Small intestine (tissue), 7 donors: ENCODE results near the gene TRIM45. TPM values are rescaled to one million over a fixed set of nuclear protein-coding genes. Genes with fewer than 3 reads are reported as not detected.

Source experiments
- DNase-seq, 2 donors: peaks; one replicate each; pipeline versions ENCODE4 v3.0.0 to v3.0.0-alpha.2; 2013
- FAIRE-seq: peaks from 2 replicates; lab custom pipeline; 2012; peaks lifted over from hg19 to GRCh38; lab: Jason Lieb, UNC
- H3K27ac ChIP-seq, 3 donors: one replicate each; pipeline ENCODE4 v1.5.1; 2013; ENCODE audit warnings: low read length in 2 of 3, mild to moderate bottlenecking in 2 of 3, control low read depth in 1 of 3, inconsistent platforms in 1 of 3, low read depth in 1 of 3, moderate library complexity in 1 of 3
- H3K27me3 ChIP-seq, 3 donors: one replicate each; pipeline ENCODE4 v1.6.1; 2013; ENCODE audit warnings: low read length in 3 of 3, inconsistent platforms in 1 of 3; ENCODE audit not compliant: control insufficient read depth in 3 of 3, insufficient read depth in 3 of 3
- H3K36me3 ChIP-seq, 3 donors: one replicate each; pipeline ENCODE4 v1.6.1; 2013; ENCODE audit warnings: low read length in 3 of 3, inconsistent platforms in 1 of 3, low read depth in 1 of 3, mild to moderate bottlenecking in 1 of 3, moderate library complexity in 1 of 3; ENCODE audit not compliant: control insufficient read depth in 3 of 3, insufficient read depth in 2 of 3
- H3K4me1 ChIP-seq, 3 donors: one replicate each; pipeline ENCODE4 v1.6.1; 2013; ENCODE audit warnings: low read length in 2 of 3, inconsistent platforms in 1 of 3, low read depth in 1 of 3, mild to moderate bottlenecking in 1 of 3, moderate library complexity in 1 of 3; ENCODE audit not compliant: control insufficient read depth in 3 of 3, insufficient read depth in 2 of 3
- H3K4me3 ChIP-seq, 3 donors: one replicate each; pipeline ENCODE4 v1.5.1; 2013; ENCODE audit warnings: low read length in 3 of 3, control low read depth in 1 of 3, inconsistent platforms in 1 of 3, low read depth in 1 of 3, mild to moderate bottlenecking in 1 of 3, moderate library complexity in 1 of 3
- H3K9me3 ChIP-seq, 2 donors: one replicate each; pipeline ENCODE4 v1.6.1; 2013; ENCODE audit warnings: low read depth in 1 of 2, low read length in 1 of 2; ENCODE audit not compliant: control insufficient read depth in 2 of 2, insufficient read depth in 1 of 2
- WGBS, 3 donors: extraction: QIAGEN DNeasy Blood & Tissue Kit; methylation state at CpG; one replicate each; pipeline ENCODE4 v1.1.7; 2013; 5-methylcytosine and 5-hydroxymethylcytosine counted together
- polyA plus RNA-seq, 4 donors: library from polyadenylated mRNA; stranded (reverse) in 3 of 4; unstranded in 1 of 4; fragments of 200-250 nt in 3 of 4; fragments of 120-200 nt in 1 of 4; gene quantifications; one replicate each; pipeline versions ENCODE4 v1.2.1 to v1.2.3, GENCODE V29; 2013
- donor health status: healthy with polysubstance abuse.
- donor health status: control.
- donor health status: control.
- donor health status: Bipolar disorder and iron deficiency.
- donor health status: healthy.

TRIM45 gene
- polyA plus RNA-seq, 4 donors: 1.9 to 7.2 (median 4.0) TPM

GRCh38 chr1:117069220-117069844 lies 52.2 kb downstream of the TRIM45 start:
- peaks cover 0 to 10% (median 0%) of the 10 kb centered on the region in 3 donors for H3K36me3 ChIP-seq
- H3K27ac ChIP-seq: no peak overlapping the region
- no peak overlapping the region for H3K4me3 ChIP-seq
- FAIRE-seq (no peak), DNase-seq (no peak)
- 88 to 91% (median 91%) methylated on average over 4 of the region's 4 CpGs for WGBS, 3 donors
- no peaks in the 10 kb centered on the region for H3K4me1 ChIP-seq
- H3K9me3 ChIP-seq: no peaks in the 10 kb centered on the region
- H3K27me3 ChIP-seq: no peaks in the 10 kb centered on the region

- H3K9me3 ChIP-seq: no peaks in the 10 kb centered on the region
- DNase-seq (no peak), FAIRE-seq (no peak)
- no peak overlapping the region for H3K4me3 ChIP-seq
- peaks cover 0 to 10% (median 0%) of the 10 kb centered on the region in 3 donors for H3K36me3 ChIP-seq
- H3K4me1 ChIP-seq: no peaks in the 10 kb centered on the region
- no peaks in the 10 kb centered on the region for H3K27me3 ChIP-seq
- H3K27ac ChIP-seq: no peak overlapping the region
- WGBS, 3 donors: 94 to 97% (median 94%) methylated on average over 5 of the region's 5 CpGs
Observed at GRCh38 chr1:117068580-117068979, 53.0 kb downstream of the TRIM45 start.

- 63 to 66% (median 64%) methylated on average over 6 of the region's 6 CpGs for WGBS, 3 donors
- H3K9me3 ChIP-seq: no peaks in the 10 kb centered on the region
- no peak overlapping the region for H3K4me3 ChIP-seq
- no peak overlapping the region for H3K27ac ChIP-seq
- DNase-seq: peak; percentile 56 to 59
- FAIRE-seq: no peak
- H3K4me1 ChIP-seq: no peaks in the 10 kb centered on the region
- H3K36me3 ChIP-seq: peaks cover 0 to 10% (median 0%) of the 10 kb centered on the region in 3 donors
- H3K27me3 ChIP-seq: no peaks in the 10 kb centered on the region
Observed at GRCh38 chr1:117067533-117068370, 53.8 kb downstream of the TRIM45 start.

GRCh38 chr1:117066367-117066766 lies 55.2 kb downstream of the TRIM45 start:
- no peaks in the 10 kb centered on the region for H3K9me3 ChIP-seq
- no peaks in the 10 kb centered on the region for H3K27me3 ChIP-seq
- H3K4me1 ChIP-seq: no peaks in the 10 kb centered on the region
- DNase-seq (no peak), FAIRE-seq (no peak)
- no peak overlapping the region for H3K27ac ChIP-seq
- no peak overlapping the region for H3K4me3 ChIP-seq
- peaks cover 0 to 10% (median 0%) of the 10 kb centered on the region in 3 donors for H3K36me3 ChIP-seq
- WGBS, 3 donors: 59 to 69% (median 66%) methylated on average over 6 of the region's 6 CpGs

- Histone ChIP-seq H3K27me3 (no peaks in the 10 kb centered on the region), H3K4me3 (no peak overlapping the region), H3K27ac (no peak overlapping the region), H3K4me1 (peaks cover 0 to 3% (median 0%) of the 10 kb centered on the region in 3 donors), H3K9me3 (no peaks in the 10 kb centered on the region), H3K36me3 (peaks cover 0 to 5% (median 0%) of the 10 kb centered on the region in 3 donors)
- FAIRE-seq (no peak), DNase-seq (no peak)
- 74 to 76% (median 76%) methylated on average over 2 of the region's 2 CpGs for WGBS, 3 donors
Observed at GRCh38 chr1:117061986-117062415, 59.5 kb downstream of the TRIM45 start.

Other genes with a start within 250 kb of the TRIM45 start
- gene PTGFRN, start 211.8 kb downstream of the TRIM45 start, polyA plus RNA-seq: 10 to 100 TPM; 12.7 to 26.9 (median 19.2) TPM
- 1 to 10 TPM; 1.3 to 6.2 (median 3.0) TPM for gene CD101, start 120.0 kb downstream of the TRIM45 start, polyA plus RNA-seq
- gene TTF2, start 61.4 kb downstream of the TRIM45 start, polyA plus RNA-seq: 10 to 100 TPM in 1 of 4 donors, 1 to 10 TPM in 3; 1.8 to 18.6 (median 4.9) TPM
- under 1 TPM in 3 of 4 donors, not detected in 1; 0.03 to 0.27 (median 0.10) TPM for gene VTCN1, start 89.2 kb upstream of the TRIM45 start, polyA plus RNA-seq
- gene MAN1A2, start 245.7 kb upstream of the TRIM45 start, polyA plus RNA-seq: 10 to 100 TPM in 2 of 4 donors, 1 to 10 TPM in 2; 3.5 to 29.1 (median 8.2) TPM